BE2C (cell line): ENCODE measurements around the gene DNAJC13.

Source experiments
- DNase-seq: peaks from one replicate; pipeline ENCODE4 v3.0.0-alpha.2; 2020
- H3K27me3 ChIP-seq: fragments of 250-450 bp; sonication (Bioruptor Pico); 2 replicates; pipeline ENCODE4 v1.5.1; 2020; ENCODE audit warnings: mild to moderate bottlenecking
- H3K36me3 ChIP-seq: fragments of 250-450 bp; sonication (Bioruptor Pico); 2 replicates; pipeline ENCODE4 v1.5.1; 2020; ENCODE audit warnings: mild to moderate bottlenecking
- H3K4me1 ChIP-seq: fragments of 250-450 bp; sonication (Bioruptor Pico); 2 replicates; pipeline ENCODE4 v1.5.1; 2020
- H3K4me3 ChIP-seq: 2 replicates; pipeline ENCODE4 v1.5.1; 2011; ENCODE audit warnings: low read depth, low read length
- H3K9me3 ChIP-seq: fragments of 250-450 bp; sonication (Bioruptor Pico); 2 replicates; pipeline ENCODE4 v1.5.1; 2020
- TF ChIP-seq, protein P1 (sequence below): IDR thresholded peaks from 2 replicates; pipeline ENCODE4 v1.5.1; 2012; ENCODE audit warnings: mild to moderate bottlenecking, low read depth, low read length

DNAJC13 gene

GRCh38 chr3:132503559-132503958, 86.3 kb downstream of the DNAJC13 start:
- Histone ChIP-seq H3K27me3 (no peaks in the 10 kb centered on the region), H3K9me3 (no peaks in the 10 kb centered on the region), H3K4me1 (no peaks in the 10 kb centered on the region), H3K4me3 (no peak overlapping the region), H3K36me3 (peaks cover 75% of the 10 kb centered on the region)
- DNase-seq = no peak
- TF ChIP-seq, protein P1, sequence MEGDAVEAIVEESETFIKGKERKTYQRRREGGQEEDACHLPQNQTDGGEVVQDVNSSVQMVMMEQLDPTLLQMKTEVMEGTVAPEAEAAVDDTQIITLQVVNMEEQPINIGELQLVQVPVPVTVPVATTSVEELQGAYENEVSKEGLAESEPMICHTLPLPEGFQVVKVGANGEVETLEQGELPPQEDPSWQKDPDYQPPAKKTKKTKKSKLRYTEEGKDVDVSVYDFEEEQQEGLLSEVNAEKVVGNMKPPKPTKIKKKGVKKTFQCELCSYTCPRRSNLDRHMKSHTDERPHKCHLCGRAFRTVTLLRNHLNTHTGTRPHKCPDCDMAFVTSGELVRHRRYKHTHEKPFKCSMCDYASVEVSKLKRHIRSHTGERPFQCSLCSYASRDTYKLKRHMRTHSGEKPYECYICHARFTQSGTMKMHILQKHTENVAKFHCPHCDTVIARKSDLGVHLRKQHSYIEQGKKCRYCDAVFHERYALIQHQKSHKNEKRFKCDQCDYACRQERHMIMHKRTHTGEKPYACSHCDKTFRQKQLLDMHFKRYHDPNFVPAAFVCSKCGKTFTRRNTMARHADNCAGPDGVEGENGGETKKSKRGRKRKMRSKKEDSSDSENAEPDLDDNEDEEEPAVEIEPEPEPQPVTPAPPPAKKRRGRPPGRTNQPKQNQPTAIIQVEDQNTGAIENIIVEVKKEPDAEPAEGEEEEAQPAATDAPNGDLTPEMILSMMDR = no peak

- Histone ChIP-seq H3K4me1 (no peaks in the 10 kb centered on the region), H3K36me3 (peaks cover 76% of the 10 kb centered on the region), H3K9me3 (no peaks in the 10 kb centered on the region), H3K27me3 (no peaks in the 10 kb centered on the region), H3K4me3 (no peak overlapping the region)
- DNase-seq = no peak
- TF ChIP-seq, protein P1 = no peak
Measured at GRCh38 chr3:132504375-132504933, 87.2 kb downstream of the DNAJC13 start.

DNA sequence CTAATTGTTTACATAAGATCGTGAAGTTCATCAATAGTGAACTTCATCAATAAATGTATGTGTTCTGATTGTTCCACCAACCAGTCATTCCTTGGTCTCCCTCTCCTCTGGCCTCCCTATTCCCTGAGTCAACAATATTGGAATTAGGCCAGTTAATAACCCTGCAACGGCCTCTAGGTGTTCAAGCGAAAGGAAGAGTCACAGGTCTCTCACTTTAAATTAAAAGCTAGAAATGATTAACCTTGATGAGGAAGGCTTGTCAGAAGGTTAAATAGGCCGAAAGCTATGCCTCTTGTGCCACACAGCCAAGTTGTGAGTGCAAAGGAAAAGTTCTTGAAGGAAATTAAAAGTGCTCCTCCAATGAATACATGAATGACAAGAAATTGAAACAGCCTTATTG, 90.4 kb downstream of the DNAJC13 start:
- Histone ChIP-seq H3K4me3 (no peak overlapping the region), H3K27me3 (no peaks in the 10 kb centered on the region), H3K4me1 (no peaks in the 10 kb centered on the region), H3K9me3 (no peaks in the 10 kb centered on the region), H3K36me3 (peaks cover 64% of the 10 kb centered on the region)
- DNase-seq = no peak
- TF ChIP-seq, protein P1 = no peak

DNA sequence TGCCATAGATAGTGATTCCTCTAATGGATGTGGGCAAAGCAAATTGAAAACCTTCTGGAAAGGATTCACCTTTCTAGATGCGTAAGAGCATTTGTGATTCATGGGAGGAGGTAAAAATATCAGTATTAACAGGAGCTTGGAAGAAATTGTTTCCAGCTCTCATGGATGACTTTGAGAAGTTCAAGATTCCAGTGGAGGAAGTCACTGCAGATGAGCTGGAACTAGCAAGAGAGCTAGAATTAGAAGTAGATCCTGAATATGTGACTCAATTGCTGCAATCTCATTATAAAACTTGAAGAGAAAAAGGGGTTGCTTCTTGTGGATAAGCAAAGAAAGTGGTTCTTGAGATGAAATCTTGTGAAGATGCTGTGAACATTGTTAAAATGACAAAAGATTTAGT, 91.8 kb downstream of the DNAJC13 start:
- Histone ChIP-seq H3K36me3 (peaks cover 68% of the 10 kb centered on the region), H3K4me3 (no peak overlapping the region), H3K27me3 (no peaks in the 10 kb centered on the region), H3K9me3 (no peaks in the 10 kb centered on the region), H3K4me1 (no peaks in the 10 kb centered on the region)
- DNase-seq = no peak
- TF ChIP-seq, protein P1 = no peak

DNA sequence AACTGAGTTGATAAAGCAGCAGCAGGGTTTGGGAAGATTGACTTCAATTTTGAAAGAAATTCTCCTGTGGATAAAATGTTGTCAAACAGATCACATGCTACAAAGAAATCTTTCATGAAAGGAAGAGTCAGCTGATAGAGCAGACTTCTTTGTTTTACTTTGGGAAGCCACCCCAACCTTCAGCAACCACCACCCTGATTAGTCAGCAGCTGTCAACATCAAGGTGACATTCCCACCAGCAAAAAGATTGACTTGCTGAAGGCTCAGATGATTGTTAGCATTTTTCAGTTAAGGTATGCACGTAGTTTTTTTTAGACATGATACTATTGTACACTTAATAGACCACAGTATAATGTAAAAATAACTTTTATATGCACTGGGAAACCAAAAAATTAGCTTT, 92.2 kb downstream of the DNAJC13 start:
- DNase-seq = no peak
- Histone ChIP-seq H3K9me3 (no peaks in the 10 kb centered on the region), H3K4me1 (no peaks in the 10 kb centered on the region), H3K4me3 (no peak overlapping the region), H3K36me3 (peaks cover 72% of the 10 kb centered on the region), H3K27me3 (no peaks in the 10 kb centered on the region)
- TF ChIP-seq, protein P1 = no peak

DNA sequence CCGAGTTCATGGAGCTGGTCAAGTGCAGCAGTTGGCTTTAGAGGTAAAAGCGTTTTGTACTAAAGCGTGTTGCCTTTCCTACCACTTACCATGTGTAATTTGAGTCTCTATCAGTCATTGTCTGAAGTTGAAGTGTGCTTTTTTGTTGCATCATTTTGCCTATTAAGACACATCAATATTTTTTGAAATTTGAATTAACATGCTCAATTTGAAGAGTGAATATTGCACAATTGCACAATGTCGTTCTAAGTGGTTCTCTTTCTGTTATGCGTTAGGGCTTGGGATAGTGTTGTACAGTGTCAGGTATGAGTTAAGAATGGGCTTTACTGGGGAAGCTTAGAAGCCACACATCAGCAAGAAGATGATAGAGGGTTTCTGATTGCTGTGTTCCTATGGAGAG, 95.8 kb downstream of the DNAJC13 start:
- Histone ChIP-seq H3K4me3 (no peak overlapping the region), H3K27me3 (no peaks in the 10 kb centered on the region), H3K36me3 (peaks cover 73% of the 10 kb centered on the region), H3K4me1 (no peaks in the 10 kb centered on the region), H3K9me3 (no peaks in the 10 kb centered on the region)
- DNase-seq = no peak
- TF ChIP-seq, protein P1 = no peak
